ENCODE measurements around the gene WSB1.
A peak's percentile ranks its signal among the peaks of the same experiment; 100 is the strongest.
"Not testable (repeated sequence)": the region's sequence is repeated elsewhere in the genome, so short reads cannot be mapped to it uniquely, and the experiment has no call there.

Gene WSB1

GRCh38 chr17:27293898-27294688 lies at the start of gene WSB1:
TSS of gene WSB1 (plus strand) at chr17:27294114. CDS start at chr17:27294396, 282 bp downstream.
- peak; percentile 72 to 87 for DNase-seq

- DNase-seq: peak; percentile 52 to 75
These were observed 49.3 kb upstream of the WSB1 start for GRCh38 chr17:27244491-27245223.

- peak; percentile 41 to 77 for DNase-seq
These were observed 48.7 kb upstream of the WSB1 start for GRCh38 chr17:27245230-27245696.

- no peak for DNase-seq
These were observed 47.4 kb upstream of the WSB1 start for GRCh38 chr17:27246537-27246936.

- DNase-seq: peak in 1 of 2 donors; percentile 31
These were observed 46.6 kb upstream of the WSB1 start for GRCh38 chr17:27247071-27247957.

- no peak for DNase-seq
These were observed 46.0 kb upstream of the WSB1 start for GRCh38 chr17:27247958-27248342.

- not testable (repeated sequence) for DNase-seq
These were observed 43.1 kb upstream of the WSB1 start for GRCh38 chr17:27250791-27251190.

- not testable (repeated sequence) for DNase-seq
These were observed 39.1 kb upstream of the WSB1 start for GRCh38 chr17:27254802-27255201.

GRCh38 chr17:27256225-27257030 lies 37.5 kb upstream of the WSB1 start:
- no peak for DNase-seq

GRCh38 chr17:27257031-27257357 lies 36.9 kb upstream of the WSB1 start:
- DNase-seq: no peak

- DNase-seq: no peak
These were observed 34.6 kb upstream of the WSB1 start for GRCh38 chr17:27259356-27259755.

GRCh38 chr17:27263386-27263785 lies 30.5 kb upstream of the WSB1 start:
- no peak for DNase-seq

- no peak for DNase-seq
These were observed 29.7 kb upstream of the WSB1 start for GRCh38 chr17:27264068-27264812.

GRCh38 chr17:27265333-27265732 lies 28.6 kb upstream of the WSB1 start:
- DNase-seq: no peak

- DNase-seq: no peak
These were observed 27.7 kb upstream of the WSB1 start for GRCh38 chr17:27266228-27266627.

- no peak for DNase-seq
These were observed 25.4 kb upstream of the WSB1 start for GRCh38 chr17:27268394-27269085.

GRCh38 chr17:27269201-27269600 lies 24.7 kb upstream of the WSB1 start:
- no peak for DNase-seq

- no peak for DNase-seq
These were observed 23.9 kb upstream of the WSB1 start for GRCh38 chr17:27269974-27270373.

GRCh38 chr17:27276653-27277156 lies 17.2 kb upstream of the WSB1 start:
- DNase-seq: no peak

GRCh38 chr17:27279132-27279531 lies 14.8 kb upstream of the WSB1 start:
- DNase-seq: not testable (repeated sequence)

GRCh38 chr17:27280527-27280926 lies 13.4 kb upstream of the WSB1 start:
- DNase-seq: no peak
